ENCODE data around the gene CD63. TPM values are rescaled to one million over a fixed set of nuclear protein-coding genes. Genes with fewer than 3 reads are reported as not detected.

Gene CD63
- total and polyA plus RNA-seq, 2 of the 13 experiments (the other 11 are each of a cell fraction or from before 2014, with no cell fraction given), result 234 to 277 TPM

DNA sequence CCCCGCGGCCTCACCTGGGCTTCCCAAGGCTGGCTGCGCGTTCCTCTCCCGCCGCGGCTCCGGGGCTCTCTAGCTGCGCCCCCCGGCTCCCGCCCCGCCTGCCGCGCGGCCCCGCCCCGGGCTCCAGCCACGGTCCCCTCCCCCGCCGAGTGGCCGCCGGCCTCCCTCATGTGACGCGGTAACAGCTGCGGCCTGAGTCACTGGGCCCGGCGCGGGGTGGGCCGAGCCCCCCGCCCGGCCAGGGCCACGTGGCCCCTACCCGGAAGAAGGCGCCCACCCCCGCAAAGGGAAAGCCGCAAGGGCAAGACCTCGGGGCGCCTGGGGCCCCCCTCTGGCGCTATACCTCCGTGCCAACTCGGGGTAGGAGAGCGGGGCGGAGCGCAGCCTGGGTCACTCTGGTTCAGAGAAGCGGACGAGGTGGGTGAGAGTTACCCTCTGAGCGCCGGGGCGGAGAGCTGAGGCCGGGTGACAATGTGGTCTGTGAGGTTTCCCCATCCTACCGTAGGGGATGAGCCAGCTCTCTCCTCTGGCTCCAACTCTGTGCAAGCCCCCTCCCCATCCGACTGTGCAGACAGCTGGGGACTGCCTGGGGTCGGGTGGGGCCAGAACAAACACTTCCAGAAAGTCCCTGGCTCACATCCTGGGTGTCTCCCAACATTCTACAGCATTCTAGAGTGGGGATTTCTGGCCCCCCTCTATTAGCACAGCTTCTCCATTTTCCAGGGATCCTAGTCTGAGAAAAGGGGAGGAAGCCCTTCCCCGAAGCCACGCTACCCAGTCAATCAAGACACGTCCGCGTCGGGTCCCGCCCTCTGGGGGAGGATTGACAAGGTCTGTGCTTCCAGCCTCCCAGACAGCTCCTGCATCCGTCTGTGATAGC lies at the start of gene CD63 (continued):
- TF ChIP-seq, protein P1, sequence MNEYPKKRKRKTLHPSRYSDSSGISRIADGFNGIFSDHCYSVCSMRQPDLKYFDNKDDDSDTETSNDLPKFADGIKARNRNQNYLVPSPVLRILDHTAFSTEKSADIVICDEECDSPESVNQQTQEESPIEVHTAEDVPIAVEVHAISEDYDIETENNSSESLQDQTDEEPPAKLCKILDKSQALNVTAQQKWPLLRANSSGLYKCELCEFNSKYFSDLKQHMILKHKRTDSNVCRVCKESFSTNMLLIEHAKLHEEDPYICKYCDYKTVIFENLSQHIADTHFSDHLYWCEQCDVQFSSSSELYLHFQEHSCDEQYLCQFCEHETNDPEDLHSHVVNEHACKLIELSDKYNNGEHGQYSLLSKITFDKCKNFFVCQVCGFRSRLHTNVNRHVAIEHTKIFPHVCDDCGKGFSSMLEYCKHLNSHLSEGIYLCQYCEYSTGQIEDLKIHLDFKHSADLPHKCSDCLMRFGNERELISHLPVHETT (CRISPR knock-in tag; conservative IDR thresholded peaks at IDR 0.05), result no peak
- TF ChIP-seq ZKSCAN1 (IDR thresholded peaks at IDR 0.05; ENCODE audit: low read length) (no peak), ZBTB8A (CRISPR knock-in tag; IDR thresholded peaks at IDR 0.05; ENCODE audit: borderline replicate concordance, low read depth) (no peak), KLF6 (CRISPR knock-in tag; IDR thresholded peaks at IDR 0.05) (no peak), ZNF564 (CRISPR knock-in tag; IDR thresholded peaks at IDR 0.05) (peak; percentile 41; the same call in 1 of the 2 replicates), ETV5 (CRISPR knock-in tag; IDR thresholded peaks at IDR 0.05; ENCODE audit: borderline replicate concordance) (peak; percentile 60), ZNF614 (CRISPR knock-in tag; IDR thresholded peaks at IDR 0.05; ENCODE audit: borderline replicate concordance) (0 out of 2 replicates have a peak, but pooled peaks have one; percentile 16), ZNF773 (CRISPR knock-in tag; IDR thresholded peaks at IDR 0.05; ENCODE audit: borderline replicate concordance) (no peak), RBAK (CRISPR knock-in tag; IDR thresholded peaks at IDR 0.05) (no peak), ZNF329 (CRISPR knock-in tag; IDR thresholded peaks at IDR 0.05; ENCODE audit: low read depth) (peak; percentile 52; the same call in 1 of the 2 replicates)
- TF ChIP-seq, protein P2, sequence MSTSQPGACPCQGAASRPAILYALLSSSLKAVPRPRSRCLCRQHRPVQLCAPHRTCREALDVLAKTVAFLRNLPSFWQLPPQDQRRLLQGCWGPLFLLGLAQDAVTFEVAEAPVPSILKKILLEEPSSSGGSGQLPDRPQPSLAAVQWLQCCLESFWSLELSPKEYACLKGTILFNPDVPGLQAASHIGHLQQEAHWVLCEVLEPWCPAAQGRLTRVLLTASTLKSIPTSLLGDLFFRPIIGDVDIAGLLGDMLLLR (CRISPR knock-in tag; IDR thresholded peaks at IDR 0.05), result no peak; the same call in 1 of the 2 replicates
- TF ChIP-seq, protein P3, sequence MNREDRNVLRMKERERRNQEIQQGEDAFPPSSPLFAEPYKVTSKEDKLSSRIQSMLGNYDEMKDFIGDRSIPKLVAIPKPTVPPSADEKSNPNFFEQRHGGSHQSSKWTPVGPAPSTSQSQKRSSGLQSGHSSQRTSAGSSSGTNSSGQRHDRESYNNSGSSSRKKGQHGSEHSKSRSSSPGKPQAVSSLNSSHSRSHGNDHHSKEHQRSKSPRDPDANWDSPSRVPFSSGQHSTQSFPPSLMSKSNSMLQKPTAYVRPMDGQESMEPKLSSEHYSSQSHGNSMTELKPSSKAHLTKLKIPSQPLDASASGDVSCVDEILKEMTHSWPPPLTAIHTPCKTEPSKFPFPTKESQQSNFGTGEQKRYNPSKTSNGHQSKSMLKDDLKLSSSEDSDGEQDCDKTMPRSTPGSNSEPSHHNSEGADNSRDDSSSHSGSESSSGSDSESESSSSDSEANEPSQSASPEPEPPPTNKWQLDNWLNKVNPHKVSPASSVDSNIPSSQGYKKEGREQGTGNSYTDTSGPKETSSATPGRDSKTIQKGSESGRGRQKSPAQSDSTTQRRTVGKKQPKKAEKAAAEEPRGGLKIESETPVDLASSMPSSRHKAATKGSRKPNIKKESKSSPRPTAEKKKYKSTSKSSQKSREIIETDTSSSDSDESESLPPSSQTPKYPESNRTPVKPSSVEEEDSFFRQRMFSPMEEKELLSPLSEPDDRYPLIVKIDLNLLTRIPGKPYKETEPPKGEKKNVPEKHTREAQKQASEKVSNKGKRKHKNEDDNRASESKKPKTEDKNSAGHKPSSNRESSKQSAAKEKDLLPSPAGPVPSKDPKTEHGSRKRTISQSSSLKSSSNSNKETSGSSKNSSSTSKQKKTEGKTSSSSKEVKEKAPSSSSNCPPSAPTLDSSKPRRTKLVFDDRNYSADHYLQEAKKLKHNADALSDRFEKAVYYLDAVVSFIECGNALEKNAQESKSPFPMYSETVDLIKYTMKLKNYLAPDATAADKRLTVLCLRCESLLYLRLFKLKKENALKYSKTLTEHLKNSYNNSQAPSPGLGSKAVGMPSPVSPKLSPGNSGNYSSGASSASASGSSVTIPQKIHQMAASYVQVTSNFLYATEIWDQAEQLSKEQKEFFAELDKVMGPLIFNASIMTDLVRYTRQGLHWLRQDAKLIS (CRISPR knock-in tag; IDR thresholded peaks at IDR 0.05), result no peak
- TF ChIP-seq, protein P4, sequence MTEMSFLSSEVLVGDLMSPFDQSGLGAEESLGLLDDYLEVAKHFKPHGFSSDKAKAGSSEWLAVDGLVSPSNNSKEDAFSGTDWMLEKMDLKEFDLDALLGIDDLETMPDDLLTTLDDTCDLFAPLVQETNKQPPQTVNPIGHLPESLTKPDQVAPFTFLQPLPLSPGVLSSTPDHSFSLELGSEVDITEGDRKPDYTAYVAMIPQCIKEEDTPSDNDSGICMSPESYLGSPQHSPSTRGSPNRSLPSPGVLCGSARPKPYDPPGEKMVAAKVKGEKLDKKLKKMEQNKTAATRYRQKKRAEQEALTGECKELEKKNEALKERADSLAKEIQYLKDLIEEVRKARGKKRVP (CRISPR knock-in tag; IDR thresholded peaks at IDR 0.05), result peak in 1 of 2 experiments; percentile 64; a peak in 1 of 4 replicates
- TF ChIP-seq, protein P5, sequence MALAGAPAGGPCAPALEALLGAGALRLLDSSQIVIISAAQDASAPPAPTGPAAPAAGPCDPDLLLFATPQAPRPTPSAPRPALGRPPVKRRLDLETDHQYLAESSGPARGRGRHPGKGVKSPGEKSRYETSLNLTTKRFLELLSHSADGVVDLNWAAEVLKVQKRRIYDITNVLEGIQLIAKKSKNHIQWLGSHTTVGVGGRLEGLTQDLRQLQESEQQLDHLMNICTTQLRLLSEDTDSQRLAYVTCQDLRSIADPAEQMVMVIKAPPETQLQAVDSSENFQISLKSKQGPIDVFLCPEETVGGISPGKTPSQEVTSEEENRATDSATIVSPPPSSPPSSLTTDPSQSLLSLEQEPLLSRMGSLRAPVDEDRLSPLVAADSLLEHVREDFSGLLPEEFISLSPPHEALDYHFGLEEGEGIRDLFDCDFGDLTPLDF (CRISPR knock-in tag; IDR thresholded peaks at IDR 0.05), result no peak
- TF ChIP-seq, protein P6, sequence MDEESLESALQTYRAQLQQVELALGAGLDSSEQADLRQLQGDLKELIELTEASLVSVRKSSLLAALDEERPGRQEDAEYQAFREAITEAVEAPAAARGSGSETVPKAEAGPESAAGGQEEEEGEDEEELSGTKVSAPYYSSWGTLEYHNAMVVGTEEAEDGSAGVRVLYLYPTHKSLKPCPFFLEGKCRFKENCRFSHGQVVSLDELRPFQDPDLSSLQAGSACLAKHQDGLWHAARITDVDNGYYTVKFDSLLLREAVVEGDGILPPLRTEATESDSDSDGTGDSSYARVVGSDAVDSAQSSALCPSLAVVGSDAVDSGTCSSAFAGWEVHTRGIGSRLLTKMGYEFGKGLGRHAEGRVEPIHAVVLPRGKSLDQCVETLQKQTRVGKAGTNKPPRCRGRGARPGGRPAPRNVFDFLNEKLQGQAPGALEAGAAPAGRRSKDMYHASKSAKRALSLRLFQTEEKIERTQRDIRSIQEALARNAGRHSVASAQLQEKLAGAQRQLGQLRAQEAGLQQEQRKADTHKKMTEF (CRISPR knock-in tag; IDR thresholded peaks at IDR 0.05), result peak; percentile 65; the same call in 1 of the 2 replicates
- TF ChIP-seq, protein P7, sequence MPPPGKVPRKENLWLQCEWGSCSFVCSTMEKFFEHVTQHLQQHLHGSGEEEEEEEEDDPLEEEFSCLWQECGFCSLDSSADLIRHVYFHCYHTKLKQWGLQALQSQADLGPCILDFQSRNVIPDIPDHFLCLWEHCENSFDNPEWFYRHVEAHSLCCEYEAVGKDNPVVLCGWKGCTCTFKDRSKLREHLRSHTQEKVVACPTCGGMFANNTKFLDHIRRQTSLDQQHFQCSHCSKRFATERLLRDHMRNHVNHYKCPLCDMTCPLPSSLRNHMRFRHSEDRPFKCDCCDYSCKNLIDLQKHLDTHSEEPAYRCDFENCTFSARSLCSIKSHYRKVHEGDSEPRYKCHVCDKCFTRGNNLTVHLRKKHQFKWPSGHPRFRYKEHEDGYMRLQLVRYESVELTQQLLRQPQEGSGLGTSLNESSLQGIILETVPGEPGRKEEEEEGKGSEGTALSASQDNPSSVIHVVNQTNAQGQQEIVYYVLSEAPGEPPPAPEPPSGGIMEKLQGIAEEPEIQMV (CRISPR knock-in tag; IDR thresholded peaks at IDR 0.05; ENCODE audit: low read depth), result peak; percentile 61; the same call in 1 of the 2 replicates

Data from HepG2 (cell line).